ENCODE results near the gene ADGRB3.

DNA sequence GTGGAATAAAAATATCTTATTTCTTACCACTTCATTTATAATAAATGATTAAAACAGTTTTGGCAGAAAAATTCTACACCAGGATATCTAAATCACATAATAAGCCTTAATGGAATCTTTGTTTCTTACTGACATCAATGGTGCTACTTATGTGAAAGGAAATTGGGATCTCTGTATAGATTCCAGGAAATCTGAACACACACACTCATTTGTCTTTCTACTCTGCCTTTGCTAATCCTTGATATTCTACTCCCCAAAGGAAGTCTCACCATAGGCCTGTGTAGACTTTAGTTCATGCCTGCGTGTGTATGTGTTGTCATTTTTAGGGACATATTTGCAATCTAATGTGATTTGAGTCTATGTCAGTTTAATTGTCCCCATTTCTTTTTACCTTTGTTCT is 7.9 kb downstream of the ADGRB3 start:
- TF ChIP-seq, protein P1, sequence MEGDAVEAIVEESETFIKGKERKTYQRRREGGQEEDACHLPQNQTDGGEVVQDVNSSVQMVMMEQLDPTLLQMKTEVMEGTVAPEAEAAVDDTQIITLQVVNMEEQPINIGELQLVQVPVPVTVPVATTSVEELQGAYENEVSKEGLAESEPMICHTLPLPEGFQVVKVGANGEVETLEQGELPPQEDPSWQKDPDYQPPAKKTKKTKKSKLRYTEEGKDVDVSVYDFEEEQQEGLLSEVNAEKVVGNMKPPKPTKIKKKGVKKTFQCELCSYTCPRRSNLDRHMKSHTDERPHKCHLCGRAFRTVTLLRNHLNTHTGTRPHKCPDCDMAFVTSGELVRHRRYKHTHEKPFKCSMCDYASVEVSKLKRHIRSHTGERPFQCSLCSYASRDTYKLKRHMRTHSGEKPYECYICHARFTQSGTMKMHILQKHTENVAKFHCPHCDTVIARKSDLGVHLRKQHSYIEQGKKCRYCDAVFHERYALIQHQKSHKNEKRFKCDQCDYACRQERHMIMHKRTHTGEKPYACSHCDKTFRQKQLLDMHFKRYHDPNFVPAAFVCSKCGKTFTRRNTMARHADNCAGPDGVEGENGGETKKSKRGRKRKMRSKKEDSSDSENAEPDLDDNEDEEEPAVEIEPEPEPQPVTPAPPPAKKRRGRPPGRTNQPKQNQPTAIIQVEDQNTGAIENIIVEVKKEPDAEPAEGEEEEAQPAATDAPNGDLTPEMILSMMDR (IDR thresholded peaks at IDR 0.05) = no peak
- no peak for TF ChIP-seq EZH2 (IDR thresholded peaks at IDR 0.05)

Measured in neural progenitor cell (in vitro differentiated cells).